Ascending aorta (tissue), 2 donors: Measurements from ENCODE around the gene PIP4P1. TPM values are rescaled to one million over a fixed set of nuclear protein-coding genes. Genes with fewer than 3 reads are reported as not detected.

Source experiments
- DNase-seq, 2 donors: peaks; one replicate each; pipeline ENCODE4 v3.0.0-alpha.2; 2019; ENCODE audit warnings: low spot score in 2 of 2
- H3K27ac ChIP-seq, 2 donors: fragments of 200-600 bp; sonication (generic); one replicate each; pipeline ENCODE4 v1.5.1; 2016 to 2017; ENCODE audit warnings: mild to moderate bottlenecking in 1 of 2
- H3K27me3 ChIP-seq: fragments of 200-600 bp; sonication (generic); one replicate; pipeline ENCODE4 v1.5.1; 2017
- H3K36me3 ChIP-seq, 2 donors: fragments of 200-600 bp; sonication (generic); one replicate each; pipeline ENCODE4 v1.5.1; 2016
- H3K4me1 ChIP-seq, 2 donors: fragments of 200-600 bp; sonication (generic); one replicate each; pipeline ENCODE4 v1.5.1; 2016 to 2017; ENCODE audit warnings: mild to moderate bottlenecking in 1 of 2
- H3K4me3 ChIP-seq, 2 donors: fragments of 200-600 bp; sonication (generic); one replicate each; pipeline ENCODE4 v1.5.1; 2016 to 2017; ENCODE audit warnings: mild to moderate bottlenecking in 1 of 2
- H3K9me3 ChIP-seq, 2 donors: fragments of 200-600 bp; sonication (generic); one replicate each; pipeline ENCODE4 v1.5.1; 2016
- CTCF ChIP-seq, 3 experiments: fragments of 200-600 bp in 2 of 3; fragments of 450-650 bp in 1 of 3; sonication (generic) in 2 of 3; IDR thresholded peaks; one replicate each; pipeline ENCODE4 v1.5.1; 2016 to 2019; ENCODE audit warnings: antibody characterized with exemption in 3 of 3, mild to moderate bottlenecking in 1 of 3, moderate library complexity in 1 of 3
- intact Hi-C: fragments of 100-400 bp; cut with DNase I; formaldehyde crosslinking; loops from one replicate; pipeline ENCODE4 v1.15.1; 2023
- total RNA-seq: library from RNA; depleted of rRNA; stranded (reverse); fragments of >200 nt; gene quantifications from one replicate; pipeline ENCODE4 v1.1.0, GENCODE V29; 2016

The PIP4P1 gene
- total RNA-seq, 1 donor from 2014 or later, result 30.7 TPM

- Histone ChIP-seq H3K4me3 (no peak overlapping the region), H3K27ac (no peak overlapping the region), H3K27me3 (no peaks in the 10 kb centered on the region), H3K9me3 (no peaks in the 10 kb centered on the region), H3K36me3 (no peaks in the 10 kb centered on the region), H3K4me1 (no peaks in the 10 kb centered on the region)
- no peak for TF ChIP-seq CTCF (IDR thresholded peaks at IDR 0.05)
- intact Hi-C loops, result no loop called here
- no peak for DNase-seq
Observed at GRCh38 chr14:20422886-20423285, 38.3 kb downstream of the PIP4P1 start.

GRCh38 chr14:20421267-20421666 lies 40.0 kb downstream of the PIP4P1 start:
- DNase-seq, result no peak

GRCh38 chr14:20419419-20419818 lies 41.8 kb downstream of the PIP4P1 start:
- no peaks in the 10 kb centered on the region for H3K36me3 ChIP-seq
- intact Hi-C loops, result loop anchor here (10.0 kb wide), 1 partner anchor 115 kb away; no protein-coding TSS in a partner anchor
- no peak for DNase-seq
- no peaks in the 10 kb centered on the region for H3K9me3 ChIP-seq
- H3K4me3 ChIP-seq, result no peak overlapping the region
- H3K27ac ChIP-seq, result no peak overlapping the region
- no peaks in the 10 kb centered on the region for H3K27me3 ChIP-seq
- no peaks in the 10 kb centered on the region for H3K4me1 ChIP-seq
- no peak for TF ChIP-seq CTCF (IDR thresholded peaks at IDR 0.05)

More at GRCh38 chr14:20421267-20421666, 40.0 kb downstream of the PIP4P1 start:
- Histone ChIP-seq H3K27ac (no peak overlapping the region), H3K27me3 (no peaks in the 10 kb centered on the region), H3K9me3 (no peaks in the 10 kb centered on the region), H3K36me3 (no peaks in the 10 kb centered on the region), H3K4me1 (no peaks in the 10 kb centered on the region), H3K4me3 (no peak overlapping the region)
- intact Hi-C loops, result no loop called here
- TF ChIP-seq CTCF (IDR thresholded peaks at IDR 0.05), result no peak

GRCh38 chr14:20418501-20418909 lies 42.7 kb downstream of the PIP4P1 start:
- TF ChIP-seq CTCF (IDR thresholded peaks at IDR 0.05), result no peak
- no peaks in the 10 kb centered on the region for H3K9me3 ChIP-seq
- intact Hi-C loops, result loop anchor here (10.0 kb wide), 1 partner anchor 116 kb away; no protein-coding TSS in a partner anchor
- H3K27me3 ChIP-seq, result no peaks in the 10 kb centered on the region
- DNase-seq, result no peak
- H3K4me1 ChIP-seq, result peaks cover 0 to 3% of the 10 kb centered on the region in 2 donors
- H3K27ac ChIP-seq, result no peak overlapping the region
- no peak overlapping the region for H3K4me3 ChIP-seq
- H3K36me3 ChIP-seq, result no peaks in the 10 kb centered on the region

GRCh38 chr14:20417250-20418186 lies 43.7 kb downstream of the PIP4P1 start:
- intact Hi-C loops, result loop anchor here (10.0 kb wide), 1 partner anchor 117 kb away; no protein-coding TSS in a partner anchor
- Histone ChIP-seq H3K36me3 (no peaks in the 10 kb centered on the region), H3K27ac (no peak overlapping the region), H3K4me3 (no peak overlapping the region), H3K27me3 (no peaks in the 10 kb centered on the region), H3K4me1 (peaks cover 0 to 3% of the 10 kb centered on the region in 2 donors), H3K9me3 (no peaks in the 10 kb centered on the region)
- TF ChIP-seq CTCF (IDR thresholded peaks at IDR 0.05), result no peak
- no peak for DNase-seq
